ENCODE data around the gene IFITM10. TPM values are rescaled to one million over a fixed set of nuclear protein-coding genes. Genes with fewer than 3 reads are reported as not detected.
A peak's percentile ranks its signal among the peaks of the same experiment; 100 is the strongest.

Gene IFITM10
- total and polyA plus RNA-seq, 2 experiments from 2014 or later, result 0.41 to 1.6 TPM

- no peak overlapping the region for H3K9ac ChIP-seq
- H2AFZ ChIP-seq, result no peak overlapping the region
- no peak for TF ChIP-seq EZH2 (IDR thresholded peaks at IDR 0.05; ENCODE audit: insufficient read depth, poor library complexity, severe bottlenecking)
- no peak for TF ChIP-seq EZH2phosphoT487 (IDR thresholded peaks at IDR 0.05; ENCODE audit: insufficient read depth, low read depth)
- H3K27me3 ChIP-seq (replicated peaks; ENCODE audit: insufficient read depth), result peaks cover 80% of the 10 kb centered on the region
- H3K4me1 ChIP-seq (ENCODE audit: insufficient read depth), result no peaks in the 10 kb centered on the region
- H3F3A ChIP-seq (ENCODE audit: insufficient read depth), result no peaks in the 10 kb centered on the region
- H3K36me3 ChIP-seq (ENCODE audit: low read depth), result no peaks in the 10 kb centered on the region
- no peak overlapping the region for H3K27ac ChIP-seq
- no peak for DNase-seq
- in situ Hi-C loops (cut with MboI), result loop anchor here (25.0 kb wide), 1 partner anchor 454 kb away; the partner anchor contains the start of genes INS and TH
- H3K4me2 ChIP-seq (ENCODE audit: unreplicated experiment), result no peak overlapping the region
- H3K79me2 ChIP-seq (ENCODE audit: insufficient read depth), result no peaks in the 10 kb centered on the region
- no peaks in the 10 kb centered on the region for H3K9me2 ChIP-seq (ENCODE audit: insufficient read depth)
- WGBS, 2 experiments (ENCODE audit: low coverage in 1 of 2, low lambda C conversion rate in 2 of 2, missing lambda C conversion rate in 2 of 2), result 65 to 72% methylated on average over 9 to 10 of the region's 10 CpGs
- H3K4me3 ChIP-seq, result no peak overlapping the region
- H3K9me3 ChIP-seq (ENCODE audit: low read depth), result no peaks in the 10 kb centered on the region
- no peaks in the 10 kb centered on the region for H4K20me1 ChIP-seq (ENCODE audit: insufficient read depth)
Measured at GRCh38 chr11:1708716-1709115, 41.7 kb downstream of the IFITM10 start.

- Histone ChIP-seq H3K36me3 (ENCODE audit: low read depth) (no peaks in the 10 kb centered on the region), H3K9me3 (ENCODE audit: low read depth) (no peaks in the 10 kb centered on the region), H3K9ac (no peak overlapping the region), H4K20me1 (ENCODE audit: insufficient read depth) (no peaks in the 10 kb centered on the region), H3K27me3 (replicated peaks; ENCODE audit: insufficient read depth) (peaks cover 81% of the 10 kb centered on the region), H3K27ac (no peak overlapping the region), H3K79me2 (ENCODE audit: insufficient read depth) (no peaks in the 10 kb centered on the region), H3K9me2 (ENCODE audit: insufficient read depth) (no peaks in the 10 kb centered on the region), H3F3A (ENCODE audit: insufficient read depth) (no peaks in the 10 kb centered on the region), H3K4me3 (no peak overlapping the region), H3K4me1 (ENCODE audit: insufficient read depth) (no peaks in the 10 kb centered on the region), H3K4me2 (ENCODE audit: unreplicated experiment) (no peak overlapping the region), H2AFZ (no peak overlapping the region)
- in situ Hi-C loops (cut with MboI), result loop anchor here (25.0 kb wide), 1 partner anchor 455 kb away; the partner anchor contains the start of genes INS and TH
- no peak for DNase-seq
- 8 to 9% methylated on average over 4 of the region's 4 CpGs for WGBS, 2 experiments (ENCODE audit: low coverage in 1 of 2, low lambda C conversion rate in 2 of 2, missing lambda C conversion rate in 2 of 2)
- no peak for TF ChIP-seq EZH2phosphoT487 (IDR thresholded peaks at IDR 0.05; ENCODE audit: insufficient read depth, low read depth)
- TF ChIP-seq EZH2 (IDR thresholded peaks at IDR 0.05; ENCODE audit: insufficient read depth, poor library complexity, severe bottlenecking), result no peak
Measured at GRCh38 chr11:1707751-1708150, 42.6 kb downstream of the IFITM10 start.

DNA sequence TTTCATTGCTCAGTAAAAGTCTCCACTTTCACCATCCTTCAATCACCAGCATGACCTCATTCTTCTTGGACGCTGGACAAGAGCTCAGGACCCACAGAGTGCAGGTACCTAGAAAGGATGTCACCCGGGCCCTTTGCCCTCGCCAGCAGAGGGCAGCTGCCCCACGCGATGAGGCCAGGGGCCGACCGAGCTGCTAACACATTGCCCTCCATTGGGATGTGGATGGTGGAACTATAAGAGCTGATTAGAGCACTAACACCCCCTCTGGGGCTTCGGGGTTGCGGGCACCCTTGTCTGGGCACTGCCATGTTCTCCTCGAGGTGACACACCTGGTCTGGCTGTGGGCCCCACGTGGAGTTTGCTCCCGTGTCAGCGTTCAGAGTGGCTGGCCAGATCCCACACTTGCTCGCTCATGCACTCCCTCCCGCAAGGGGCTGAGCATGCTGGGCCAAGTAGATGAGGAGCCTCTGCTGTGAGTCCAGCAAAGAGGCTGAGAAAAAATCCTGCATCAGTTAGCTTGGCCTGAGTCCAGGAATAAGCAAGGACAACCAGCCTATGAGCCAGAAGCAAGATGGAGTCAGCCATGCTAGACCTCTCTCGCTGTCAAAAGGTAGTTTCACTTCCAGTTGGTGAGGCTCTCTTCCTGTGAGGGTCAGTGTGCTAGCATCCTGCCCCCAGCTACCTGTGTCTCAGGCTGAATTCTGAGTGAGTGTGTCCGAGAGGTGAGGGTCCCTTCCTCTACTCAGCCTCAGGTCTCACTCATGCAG lies 43.6 kb downstream of the IFITM10 start:
- Histone ChIP-seq H3K9ac (no peak overlapping the region), H4K20me1 (ENCODE audit: insufficient read depth) (no peaks in the 10 kb centered on the region), H3K4me1 (ENCODE audit: insufficient read depth) (no peaks in the 10 kb centered on the region), H3F3A (ENCODE audit: insufficient read depth) (no peaks in the 10 kb centered on the region), H3K9me2 (ENCODE audit: insufficient read depth) (no peaks in the 10 kb centered on the region), H3K9me3 (ENCODE audit: low read depth) (no peaks in the 10 kb centered on the region), H2AFZ (no peak overlapping the region), H3K36me3 (ENCODE audit: low read depth) (no peaks in the 10 kb centered on the region), H3K4me3 (no peak overlapping the region), H3K79me2 (ENCODE audit: insufficient read depth) (no peaks in the 10 kb centered on the region), H3K4me2 (ENCODE audit: unreplicated experiment) (no peak overlapping the region), H3K27me3 (replicated peaks; ENCODE audit: insufficient read depth) (peaks cover 82% of the 10 kb centered on the region), H3K27ac (no peak overlapping the region)
- in situ Hi-C loops (cut with MboI), result loop anchor here (25.0 kb wide), 1 partner anchor 455 kb away; the partner anchor contains the start of genes INS and TH
- no peak for TF ChIP-seq EZH2phosphoT487 (IDR thresholded peaks at IDR 0.05; ENCODE audit: insufficient read depth, low read depth)
- TF ChIP-seq EZH2 (IDR thresholded peaks at IDR 0.05; ENCODE audit: insufficient read depth, poor library complexity, severe bottlenecking), result no peak
- WGBS, 2 experiments (ENCODE audit: low coverage in 1 of 2, low lambda C conversion rate in 2 of 2, missing lambda C conversion rate in 2 of 2), result 68 to 71% methylated on average over 14 to 17 of the region's 17 CpGs
- DNase-seq, result peak; percentile 17

GRCh38 chr11:1705126-1706052 lies 45.0 kb downstream of the IFITM10 start:
- in situ Hi-C loops (cut with MboI), result loop anchor here (25.0 kb wide), 1 partner anchor 457 kb away; the partner anchor contains the start of genes INS and TH
- no peaks in the 10 kb centered on the region for H3F3A ChIP-seq (ENCODE audit: insufficient read depth)
- no peak overlapping the region for H3K9ac ChIP-seq
- H3K36me3 ChIP-seq (ENCODE audit: low read depth), result no peaks in the 10 kb centered on the region
- DNase-seq, result no peak
- 49 to 50% methylated on average over 15 of the region's 15 CpGs for WGBS, 2 experiments (ENCODE audit: low coverage in 1 of 2, low lambda C conversion rate in 2 of 2, missing lambda C conversion rate in 2 of 2)
- no peak overlapping the region for H3K27ac ChIP-seq
- no peak overlapping the region for H3K4me2 ChIP-seq (ENCODE audit: unreplicated experiment)
- H3K27me3 ChIP-seq (replicated peaks; ENCODE audit: insufficient read depth), result peaks cover 80% of the 10 kb centered on the region
- H3K9me2 ChIP-seq (ENCODE audit: insufficient read depth), result no peaks in the 10 kb centered on the region
- no peak overlapping the region for H3K4me3 ChIP-seq
- TF ChIP-seq EZH2phosphoT487 (IDR thresholded peaks at IDR 0.05; ENCODE audit: insufficient read depth, low read depth) (no peak), EZH2 (IDR thresholded peaks at IDR 0.05; ENCODE audit: insufficient read depth, poor library complexity, severe bottlenecking) (no peak)
- no peaks in the 10 kb centered on the region for H3K4me1 ChIP-seq (ENCODE audit: insufficient read depth)
- no peaks in the 10 kb centered on the region for H4K20me1 ChIP-seq (ENCODE audit: insufficient read depth)
- H2AFZ ChIP-seq, result no peak overlapping the region
- no peaks in the 10 kb centered on the region for H3K79me2 ChIP-seq (ENCODE audit: insufficient read depth)
- no peaks in the 10 kb centered on the region for H3K9me3 ChIP-seq (ENCODE audit: low read depth)

All from GM23248 (cell line).